Thyroid gland (tissue), 4 donors: Measurements from ENCODE around the gene PRRG4. TPM values are rescaled to one million over a fixed set of nuclear protein-coding genes. Genes with fewer than 3 reads are reported as not detected.

Experiments used
- DNase-seq, 2 donors: peaks; one replicate each; pipeline ENCODE4 v3.0.0-alpha.2; 2019
- H3K27ac ChIP-seq, 3 donors: fragments of 200-600 bp; sonication (generic); 1 replicate in 2 of 3; 2 replicates in 1 of 3; pipeline ENCODE4 v1.5.1; 2016 to 2019; ENCODE audit warnings: mild to moderate bottlenecking in 1 of 3, moderate library complexity in 1 of 3
- H3K27me3 ChIP-seq: fragments of 200-600 bp; sonication (generic); one replicate; pipeline ENCODE4 v1.5.1; 2019
- H3K36me3 ChIP-seq, 2 donors: fragments of 200-600 bp; sonication (generic); one replicate each; pipeline ENCODE4 v1.5.1; 2016 to 2019
- H3K4me1 ChIP-seq, 2 donors: fragments of 200-600 bp; sonication (generic); one replicate each; pipeline ENCODE4 v1.5.1; 2017 to 2019
- H3K4me3 ChIP-seq, 3 donors: fragments of 200-600 bp; sonication (generic); replicated peaks in 1 of 3; 1 replicate in 2 of 3; 2 replicates in 1 of 3; pipeline ENCODE4 v1.5.1; 2016; ENCODE audit warnings: mild to moderate bottlenecking in 1 of 3
- H3K9me3 ChIP-seq: fragments of 200-600 bp; sonication (generic); one replicate; pipeline ENCODE4 v1.5.1; 2017
- CTCF ChIP-seq, 6 experiments: fragments of 200-600 bp in 3 of 6; fragments of 450-650 bp in 3 of 6; sonication (generic) in 3 of 6; IDR thresholded peaks; one replicate each; pipeline ENCODE4 v1.5.1; 2016 to 2019; ENCODE audit warnings: antibody characterized with exemption in 6 of 6, mild to moderate bottlenecking in 2 of 6, inconsistent platforms in 1 of 6, moderate library complexity in 1 of 6
- POLR2A ChIP-seq, 2 donors: fragments of 450-650 bp; IDR thresholded peaks; one replicate each; pipeline ENCODE4 v1.6.1; 2017; ENCODE audit warnings: antibody characterized with exemption in 2 of 2, mild to moderate bottlenecking in 2 of 2, moderate library complexity in 1 of 2
- WGBS, 2 donors: methylation state at CpG; one replicate each; pipeline ENCODE4 v1.1.5; 2017; 5-methylcytosine and 5-hydroxymethylcytosine counted together
- intact Hi-C: fragments of 100-400 bp; cut with DNase I; formaldehyde crosslinking; loops from one replicate; pipeline ENCODE4 v1.15.1; 2023
- total RNA-seq, 4 donors: library from RNA; depleted of rRNA; stranded (reverse); fragments of >200 nt; gene quantifications; one replicate each; pipeline ENCODE4 v1.2.3, GENCODE V29; 2016

Gene PRRG4
- total RNA-seq, 4 donors from 2014 or later = 13.4 to 20.8 (median 17.7) TPM

- no peaks in the 10 kb centered on the region for H3K27me3 ChIP-seq
- H3K9me3 ChIP-seq = no peaks in the 10 kb centered on the region
- DNase-seq = no peak
- 36 to 40% methylated on average over 3 of the region's 3 CpGs for WGBS, 2 donors
- no peak for TF ChIP-seq POLR2A (IDR thresholded peaks at IDR 0.05)
- TF ChIP-seq CTCF (IDR thresholded peaks at IDR 0.05) = no peak
- H3K27ac ChIP-seq = peak overlapping the region in 2 of 3 donors; percentile 11 to 32
- no peak overlapping the region for H3K4me3 ChIP-seq
- H3K4me1 ChIP-seq = peaks cover 16 to 17% of the 10 kb centered on the region in 2 donors
- H3K36me3 ChIP-seq = no peaks in the 10 kb centered on the region
- intact Hi-C loops = no loop called here
Measured at GRCh38 chr11:32905028-32905667, 75.4 kb downstream of the PRRG4 start.

Other genes with a start within 250 kb of the PRRG4 start
- 100 to 1,000 TPM; 251 to 403 (median 308) TPM for gene EIF3M, start 246.1 kb upstream of the PRRG4 start, total RNA-seq
- gene CCDC73, start 35.3 kb upstream of the PRRG4 start, total RNA-seq = under 1 TPM in 2 of 4 donors, not detected in 2; 0.15 to 0.27 TPM
- gene QSER1, start 62.9 kb downstream of the PRRG4 start, total RNA-seq = 10 to 100 TPM; 35.5 to 59.9 (median 42.6) TPM
- gene DEPDC7, start 186.0 kb downstream of the PRRG4 start, total RNA-seq = 1 to 10 TPM in 2 of 4 donors, under 1 TPM in 1, not detected in 1; 0.63 to 2.6 (median 1.6) TPM
- 10 to 100 TPM; 11.9 to 19.5 (median 17.2) TPM for gene TCP11L1, start 209.6 kb downstream of the PRRG4 start, total RNA-seq